ENCODE measurements around the gene RAC2.
"Not testable (repeated sequence)": the region's sequence is repeated elsewhere in the genome, so short reads cannot be mapped to it uniquely, and the experiment has no call there.

The RAC2 gene

DNA sequence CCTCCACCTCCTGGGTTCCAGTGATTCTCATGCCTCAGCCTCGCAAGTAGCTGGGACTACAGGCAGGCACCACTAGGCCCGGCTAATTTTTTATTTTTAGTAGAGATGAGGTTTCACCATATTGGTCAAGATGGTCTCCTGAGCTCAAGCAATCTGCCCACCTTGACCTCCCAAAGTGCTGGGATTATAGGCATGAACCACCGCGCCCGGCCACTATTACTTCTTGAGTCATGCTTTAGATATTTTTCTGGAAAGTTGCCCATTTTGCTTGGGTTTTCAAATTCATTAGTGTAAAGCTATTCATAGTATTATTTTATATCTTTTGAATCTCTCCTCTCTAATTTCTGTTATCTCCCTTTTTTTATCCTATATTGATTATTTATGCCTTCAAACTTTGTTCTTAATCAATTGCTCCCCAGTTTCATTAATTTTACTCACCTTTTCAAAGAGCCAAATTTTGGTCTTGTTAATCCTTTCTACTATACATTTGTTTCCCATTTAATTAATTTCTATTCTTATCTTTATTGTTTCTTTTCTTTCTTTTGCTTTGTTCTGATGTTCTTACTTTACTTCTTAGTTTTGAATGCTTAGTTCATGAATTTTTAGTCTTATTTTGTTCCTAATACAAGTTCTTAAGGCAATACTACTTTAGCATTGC lies 10.3 kb upstream of the RAC2 start:
- DNase-seq = no peak

DNA sequence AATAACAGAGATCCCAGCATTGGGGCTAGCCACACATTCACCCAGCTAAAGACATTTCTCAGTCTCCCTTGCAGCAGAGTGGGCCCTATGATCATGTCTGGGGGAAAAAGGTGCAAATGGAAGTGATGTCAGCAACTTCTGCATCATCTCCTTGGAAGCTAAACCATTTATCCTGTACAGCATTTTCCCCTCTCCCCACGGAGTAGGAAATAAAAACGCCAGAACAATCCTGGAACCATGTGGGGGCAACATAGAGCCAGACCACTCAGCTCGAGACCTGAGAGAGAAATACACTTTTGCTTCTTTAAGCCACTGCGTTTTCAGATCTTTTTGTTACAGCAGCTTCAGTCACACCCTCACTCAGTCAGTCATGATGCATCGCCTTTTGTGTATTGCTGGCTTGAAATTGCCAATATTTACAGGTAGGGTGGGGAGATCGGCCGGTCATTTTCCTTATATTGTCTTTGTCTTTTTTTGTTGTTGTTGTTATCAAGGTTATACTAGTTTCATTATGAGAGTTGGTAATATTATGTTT lies 9.1 kb upstream of the RAC2 start:
- no peak for DNase-seq

DNA sequence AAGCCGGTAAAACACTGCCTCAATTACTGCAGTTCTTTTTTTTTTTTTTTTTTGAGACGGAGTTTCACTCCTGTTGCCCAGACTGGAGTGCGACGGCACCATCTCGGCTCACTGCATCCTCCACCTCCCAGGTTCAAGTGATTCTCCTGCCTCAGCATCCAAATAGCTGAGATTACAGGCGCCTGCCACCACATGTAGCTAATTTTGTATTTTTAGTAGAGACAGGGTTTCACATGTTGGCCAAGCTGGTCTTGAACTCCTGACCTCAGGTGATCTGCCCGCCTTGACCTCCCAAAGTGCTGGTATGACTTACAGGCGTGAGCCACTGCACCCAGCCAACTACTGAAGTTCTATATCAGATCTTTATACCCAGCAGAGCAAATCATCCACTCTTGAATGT lies 7.8 kb upstream of the RAC2 start:
- DNase-seq = not testable (repeated sequence)

DNA sequence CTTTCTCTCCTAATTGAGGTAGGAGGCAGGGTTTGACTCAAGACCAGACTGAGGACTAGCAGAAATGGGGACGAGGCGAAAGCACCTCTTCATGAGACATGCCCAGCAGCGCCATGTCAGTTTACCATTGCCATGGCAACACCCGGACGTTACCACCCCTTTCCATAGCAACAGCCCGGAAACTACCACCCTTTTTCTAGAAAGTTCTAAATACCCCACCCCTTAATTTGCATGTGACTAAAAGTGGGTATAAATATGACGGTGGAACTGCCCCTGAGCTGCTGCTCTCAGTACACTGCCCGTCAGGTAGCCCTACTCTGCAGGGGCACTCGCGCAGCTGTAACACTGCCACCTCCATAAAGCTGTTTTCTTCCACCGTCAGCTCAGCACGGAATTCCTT lies 5.9 kb upstream of the RAC2 start:
- no peak for DNase-seq

DNA sequence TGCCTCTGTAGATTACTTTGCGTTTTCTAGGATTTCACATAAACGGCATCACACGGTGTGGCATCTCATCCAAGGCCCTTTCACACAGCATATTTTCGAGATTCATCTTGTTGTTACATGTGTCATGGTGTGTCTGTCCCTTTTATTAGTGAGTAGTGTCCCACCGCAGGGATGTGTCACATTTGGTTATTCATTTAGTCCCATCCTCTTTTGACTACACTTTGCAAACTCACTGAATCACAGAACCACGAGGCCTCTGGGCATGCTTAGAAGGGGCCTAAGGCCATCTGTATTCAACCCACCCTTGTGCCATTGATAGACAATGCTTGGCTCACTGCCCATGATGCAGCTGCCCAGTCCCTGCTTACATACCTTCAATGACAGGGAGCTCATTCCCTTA lies 4.2 kb upstream of the RAC2 start:
- no peak for DNase-seq

DNA sequence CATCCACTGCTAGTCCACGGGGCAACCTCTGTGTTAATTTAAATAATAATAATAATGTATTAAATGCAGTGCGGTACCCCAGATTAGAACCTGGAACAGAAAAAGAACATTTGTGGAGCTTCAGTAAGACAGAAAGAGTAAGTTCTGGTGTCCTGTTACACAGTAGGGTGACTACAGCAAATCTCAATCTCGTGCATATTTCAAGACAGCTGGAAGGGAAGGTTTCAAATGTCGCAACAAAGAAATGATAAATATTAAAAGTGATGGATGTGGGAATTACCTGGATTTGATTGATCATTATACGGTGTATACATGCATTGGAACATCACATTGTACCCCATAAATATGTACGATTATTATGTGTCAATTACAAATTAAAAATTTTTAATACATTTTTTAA lies 1.7 kb upstream of the RAC2 start:
- no peak for DNase-seq

DNA sequence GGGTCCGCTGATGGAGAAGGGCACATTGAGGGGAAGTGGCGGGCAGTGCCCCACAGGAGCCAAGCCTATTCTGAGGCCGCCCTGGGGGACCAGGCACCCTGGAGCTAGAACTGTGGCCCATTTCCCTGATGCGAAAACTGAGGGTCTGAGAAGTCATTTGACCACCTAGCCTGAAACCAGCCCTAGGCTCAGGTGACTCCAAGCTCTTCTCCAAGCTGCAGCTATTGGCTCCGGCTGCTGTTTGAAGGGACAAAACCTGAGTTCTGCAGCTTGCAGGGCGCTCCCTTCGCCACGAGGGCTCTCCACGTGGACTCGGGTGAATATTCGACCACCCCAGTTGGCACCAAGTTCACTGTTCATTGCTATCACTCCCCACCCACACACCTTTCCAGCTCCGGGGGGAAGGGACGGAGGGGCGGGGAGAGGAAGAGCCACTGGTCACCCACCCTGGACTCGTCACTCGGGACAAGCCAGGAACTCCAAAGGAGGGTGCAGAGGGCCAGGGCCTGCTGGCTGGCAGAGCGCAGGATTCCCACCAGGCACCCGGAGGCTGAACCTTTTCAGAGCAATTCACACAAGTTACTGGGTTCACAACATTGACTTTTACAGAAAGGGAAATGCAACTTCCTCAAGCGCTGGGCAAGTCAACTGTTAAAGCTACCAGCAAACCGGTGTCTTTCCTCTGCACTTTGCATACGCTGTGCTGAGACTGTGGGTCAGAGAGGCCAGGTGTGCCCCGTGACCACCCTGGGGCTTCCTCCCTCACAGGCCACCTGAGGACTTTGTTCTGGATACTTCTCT lies 1.1 kb upstream of the RAC2 start:
- DNase-seq = no peak

DNA sequence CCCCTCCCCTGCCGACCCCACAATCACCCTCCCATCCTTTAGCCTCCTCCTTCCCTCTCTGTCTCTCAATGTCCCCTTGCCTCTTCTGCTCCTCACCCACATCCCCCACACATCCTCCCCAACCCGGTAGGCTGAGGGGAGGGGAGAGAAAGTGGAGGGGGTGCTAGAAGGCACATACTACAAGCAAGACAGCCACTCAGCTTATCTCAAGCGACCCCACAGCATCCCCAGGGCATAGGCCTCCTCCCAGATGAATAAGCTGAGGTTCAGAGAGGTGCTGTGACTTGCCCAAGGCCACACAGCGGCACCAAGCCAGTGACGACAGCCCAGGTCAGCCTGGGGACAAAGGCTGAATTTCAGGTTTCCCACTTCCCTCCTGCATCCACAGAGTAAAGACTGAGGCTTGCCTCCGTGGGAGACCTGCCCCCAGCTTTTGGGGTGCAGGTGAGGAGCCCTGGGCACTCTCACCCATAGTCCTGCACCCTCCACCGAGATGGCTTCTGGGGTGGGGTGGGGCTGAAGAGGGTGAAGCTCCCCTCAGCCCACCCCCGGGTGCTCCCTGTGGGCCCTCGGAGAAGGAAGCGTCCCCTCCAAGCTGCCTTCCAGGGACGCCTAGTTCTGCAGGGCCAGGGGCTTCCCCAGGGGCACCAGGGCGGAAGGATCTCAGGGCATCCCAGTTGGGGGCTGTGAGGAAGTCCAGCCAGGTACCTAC lies 511 bp downstream of the RAC2 start:
- no peak for DNase-seq

DNA sequence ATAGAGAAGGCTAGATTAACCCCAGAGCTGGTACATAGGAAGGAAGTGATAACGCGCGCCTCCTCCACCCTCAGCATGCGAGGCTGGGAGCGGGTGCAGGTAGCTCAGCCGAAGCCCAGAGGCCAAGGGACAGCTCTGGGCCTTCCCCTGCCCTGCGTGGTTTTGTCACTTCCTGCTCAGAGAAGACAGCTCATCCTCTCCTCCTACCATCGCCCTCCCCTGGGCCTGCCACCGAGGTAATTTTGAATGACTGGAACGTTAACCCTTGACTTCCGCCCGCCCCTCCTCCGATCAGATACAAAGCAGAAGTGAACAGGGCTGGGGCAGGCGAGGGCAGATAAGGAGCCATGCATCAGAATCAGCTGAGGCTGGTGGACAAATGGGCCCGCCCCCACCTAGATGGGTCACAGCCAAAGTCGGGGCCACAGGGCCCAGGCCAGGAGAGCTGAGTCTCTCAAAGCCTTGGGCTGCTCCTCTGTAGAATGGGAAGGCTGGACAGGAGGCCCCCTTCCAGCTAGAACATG lies 1.6 kb downstream of the RAC2 start:
- DNase-seq = peak; percentile 82 to 95

DNA sequence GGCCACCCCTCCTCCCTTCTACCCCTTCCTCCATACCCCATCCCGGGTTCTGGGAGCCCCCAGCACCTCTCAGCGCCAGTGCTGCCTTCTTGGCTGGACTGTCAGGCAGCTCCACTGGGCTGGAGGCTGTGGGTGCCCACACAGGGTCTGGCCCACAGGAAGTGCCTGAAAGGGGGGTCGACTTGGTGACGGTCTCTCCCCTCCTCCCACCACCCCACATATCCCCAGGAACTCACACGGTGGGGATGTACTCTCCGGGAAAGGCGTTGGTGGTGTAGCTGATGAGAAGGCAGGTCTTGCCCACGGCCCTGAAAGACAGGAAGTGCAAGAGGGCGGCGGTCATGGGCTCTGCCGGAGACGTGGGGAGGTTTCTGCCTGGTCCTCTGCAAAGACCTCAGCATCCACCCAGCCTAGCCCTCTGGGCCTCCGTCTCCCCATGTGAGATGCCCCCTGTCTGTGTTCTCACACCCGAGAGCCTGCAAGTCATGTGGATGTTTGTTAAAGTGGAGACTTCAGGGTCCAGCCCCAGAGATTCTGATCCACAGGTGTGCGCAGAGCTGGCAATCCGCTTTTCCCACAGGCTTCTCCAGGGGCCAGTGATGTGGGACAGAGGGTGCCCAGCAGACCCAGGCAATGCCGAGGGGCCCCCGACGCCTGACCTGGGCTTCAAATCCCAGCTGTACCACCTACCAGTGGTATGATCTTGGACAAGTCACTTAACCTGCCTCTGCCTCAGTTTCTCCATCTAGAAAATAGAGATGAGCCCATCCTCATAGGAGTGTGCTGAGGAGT lies 2.5 kb downstream of the RAC2 start:
- no peak for DNase-seq

DNA sequence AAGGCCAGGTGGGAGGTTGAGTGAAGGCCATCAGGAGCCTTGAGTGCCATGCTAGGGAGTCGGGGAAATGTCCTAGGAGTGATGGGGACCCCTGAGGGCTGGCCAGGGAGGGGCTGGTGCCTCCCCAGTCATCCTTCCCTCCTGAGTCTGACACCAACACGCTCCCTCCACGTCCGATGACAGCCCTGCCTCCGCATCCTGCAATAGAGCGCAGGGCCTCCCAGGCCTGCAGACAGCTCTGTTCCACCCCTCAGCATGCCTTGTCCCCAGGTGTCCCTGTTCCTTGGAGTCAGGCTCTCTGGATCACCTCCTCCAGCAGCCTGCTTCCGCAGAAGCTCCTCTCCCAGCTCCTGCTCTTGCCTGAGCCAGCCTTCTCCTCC lies 3.1 kb downstream of the RAC2 start:
- DNase-seq = no peak

DNA sequence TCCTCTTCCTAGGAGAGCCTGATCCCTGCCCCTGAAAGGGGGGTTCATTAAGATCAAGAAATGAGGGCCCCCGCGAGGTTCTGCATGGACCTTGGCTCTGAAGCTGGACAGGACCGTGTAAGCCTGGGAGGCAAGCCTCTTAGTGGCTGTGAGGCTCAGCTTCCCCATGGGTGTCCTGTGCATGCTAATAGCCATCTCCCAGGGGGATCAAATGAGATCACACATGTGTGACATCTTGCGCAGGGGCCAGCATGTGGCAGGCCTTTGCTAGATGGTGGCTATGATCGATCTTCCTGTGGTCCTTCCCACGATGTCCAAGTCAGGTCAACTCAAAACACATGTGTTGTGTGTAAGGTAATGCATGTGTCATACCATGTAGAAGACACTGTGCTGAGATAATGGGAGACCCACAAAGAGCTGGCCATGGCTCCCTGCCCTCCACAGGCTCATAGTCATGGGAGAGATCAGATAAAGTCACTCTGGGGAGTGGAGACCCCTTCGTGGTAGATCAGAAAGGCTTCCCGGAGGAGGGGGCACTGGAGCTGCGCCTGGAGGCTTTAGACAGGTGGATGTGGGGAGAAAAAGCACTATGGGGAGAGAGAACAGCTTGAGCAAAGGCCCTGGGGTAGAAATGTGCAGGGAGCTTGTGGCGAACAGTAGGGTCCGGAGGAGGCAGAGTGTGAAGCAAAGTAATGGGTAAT lies 3.7 kb downstream of the RAC2 start:
- no peak for DNase-seq

DNA sequence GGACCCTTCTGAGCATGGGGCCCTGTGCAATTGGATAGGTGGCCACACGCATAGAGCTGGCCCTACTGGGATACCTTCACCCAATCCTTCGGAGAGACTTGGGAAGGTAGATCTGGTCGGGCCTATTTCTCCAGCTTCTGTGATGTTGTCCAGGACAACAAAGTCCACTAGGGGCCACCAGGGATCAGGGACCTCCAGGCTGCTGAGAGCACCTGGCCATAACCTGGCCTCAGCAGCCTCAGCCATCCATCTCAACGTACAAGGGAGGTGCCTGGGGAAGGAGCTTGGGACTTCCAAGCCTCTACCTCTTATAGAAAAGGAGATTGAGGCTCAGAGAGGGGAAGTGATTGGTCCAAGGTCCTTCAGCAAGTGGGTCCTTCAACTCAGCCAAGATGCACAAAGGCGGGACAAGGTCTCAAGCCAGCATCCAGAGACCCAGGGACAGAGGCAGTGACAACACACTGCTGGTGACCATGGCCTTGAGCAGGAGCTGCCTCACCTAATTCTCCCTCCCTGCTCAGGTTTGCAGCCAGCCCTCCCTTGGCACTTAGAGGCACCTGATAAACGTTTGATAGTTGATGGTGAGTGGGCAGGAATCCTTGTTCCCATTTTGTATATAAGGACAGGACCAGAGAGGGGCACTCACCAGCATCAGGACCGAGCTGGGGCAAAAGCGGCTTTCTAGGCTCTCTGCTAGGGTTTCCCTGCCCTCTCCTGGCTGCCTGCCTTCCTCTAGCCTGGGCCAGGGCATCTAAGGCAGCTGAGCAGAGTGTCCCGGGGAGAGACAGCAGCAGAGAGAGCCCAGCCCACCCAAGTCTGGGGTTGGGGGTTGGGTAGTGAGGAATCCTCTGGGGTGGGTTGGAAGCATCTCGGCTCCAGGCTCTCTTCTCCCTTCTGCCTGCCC lies 4.5 kb downstream of the RAC2 start:
- no peak for DNase-seq

DNA sequence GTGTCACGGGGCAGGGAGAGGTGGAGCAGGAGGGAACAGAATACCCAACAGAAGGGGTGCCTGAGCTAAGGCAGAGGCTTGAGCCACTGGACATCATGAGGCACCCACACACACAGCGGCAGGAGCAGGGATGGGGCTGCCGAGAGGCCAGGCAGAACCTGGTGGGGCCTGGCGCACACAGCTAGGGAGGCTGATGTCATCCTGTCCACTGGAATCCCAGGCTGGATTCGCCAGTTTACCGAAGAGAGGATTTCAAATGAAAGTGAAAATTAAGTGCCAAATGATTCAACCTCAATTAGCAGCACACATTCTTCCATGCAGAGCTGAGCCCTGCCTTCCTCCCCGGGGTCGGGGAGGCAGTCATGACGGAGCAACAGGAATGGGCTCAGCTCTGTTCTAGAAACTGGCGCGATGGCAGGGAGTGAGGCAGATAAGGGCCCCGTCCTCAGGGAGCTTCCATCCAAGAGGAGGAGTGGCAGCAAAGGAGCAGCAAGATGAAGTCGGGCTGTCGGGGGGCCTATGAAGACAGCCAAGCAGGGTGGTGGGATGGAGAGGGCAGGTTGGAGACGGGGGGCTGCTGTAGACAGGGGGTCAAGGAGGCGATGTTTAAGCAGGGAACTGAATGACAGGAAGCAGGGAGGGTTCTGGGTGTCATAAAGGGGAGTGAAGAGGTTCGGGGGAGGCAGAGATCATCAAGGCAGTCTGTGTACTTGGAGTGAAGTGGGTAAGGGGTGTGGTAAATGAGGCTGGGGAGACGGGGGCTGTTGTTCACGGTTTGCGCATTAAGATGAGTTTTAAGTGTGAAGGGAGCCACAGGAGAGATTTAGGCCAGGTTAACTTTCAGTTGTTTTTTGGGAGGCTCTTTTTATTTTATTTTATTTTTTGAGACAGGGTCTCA lies 6.4 kb downstream of the RAC2 start:
- DNase-seq = no peak

DNA sequence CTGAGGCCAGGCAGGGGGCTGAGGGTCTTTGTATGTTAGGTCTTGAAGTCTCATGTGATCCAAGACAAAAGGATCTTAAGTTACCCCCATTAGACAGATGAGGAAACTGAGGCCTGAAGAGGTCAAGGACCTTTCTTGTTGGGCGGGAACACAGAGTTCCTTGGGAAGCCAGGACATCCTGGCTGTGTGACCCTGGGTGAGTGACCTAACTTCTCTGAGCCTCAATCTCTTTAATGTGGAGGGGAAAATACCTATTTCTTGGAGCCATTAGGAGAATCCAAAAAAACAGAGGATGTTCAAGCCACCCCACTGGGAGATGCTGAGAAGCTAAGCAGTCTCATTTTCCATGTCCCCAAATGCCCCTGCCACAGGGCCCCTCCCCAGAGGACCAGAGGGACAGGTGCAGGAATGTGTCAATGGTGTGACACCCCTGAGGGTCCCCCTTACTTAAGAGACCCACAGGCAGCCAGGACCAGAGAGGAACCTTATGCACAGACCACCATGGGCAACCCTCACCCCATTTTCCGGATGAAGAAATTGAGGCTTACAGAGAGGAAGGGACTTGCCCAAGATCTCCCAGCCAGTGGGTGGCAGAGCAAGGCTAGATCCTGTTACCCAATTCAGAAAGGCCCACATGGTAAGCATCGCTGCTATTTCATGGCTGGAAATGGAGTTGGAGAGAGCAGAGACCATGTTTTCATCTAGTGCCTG lies 8.0 kb downstream of the RAC2 start:
- DNase-seq = no peak

DNA sequence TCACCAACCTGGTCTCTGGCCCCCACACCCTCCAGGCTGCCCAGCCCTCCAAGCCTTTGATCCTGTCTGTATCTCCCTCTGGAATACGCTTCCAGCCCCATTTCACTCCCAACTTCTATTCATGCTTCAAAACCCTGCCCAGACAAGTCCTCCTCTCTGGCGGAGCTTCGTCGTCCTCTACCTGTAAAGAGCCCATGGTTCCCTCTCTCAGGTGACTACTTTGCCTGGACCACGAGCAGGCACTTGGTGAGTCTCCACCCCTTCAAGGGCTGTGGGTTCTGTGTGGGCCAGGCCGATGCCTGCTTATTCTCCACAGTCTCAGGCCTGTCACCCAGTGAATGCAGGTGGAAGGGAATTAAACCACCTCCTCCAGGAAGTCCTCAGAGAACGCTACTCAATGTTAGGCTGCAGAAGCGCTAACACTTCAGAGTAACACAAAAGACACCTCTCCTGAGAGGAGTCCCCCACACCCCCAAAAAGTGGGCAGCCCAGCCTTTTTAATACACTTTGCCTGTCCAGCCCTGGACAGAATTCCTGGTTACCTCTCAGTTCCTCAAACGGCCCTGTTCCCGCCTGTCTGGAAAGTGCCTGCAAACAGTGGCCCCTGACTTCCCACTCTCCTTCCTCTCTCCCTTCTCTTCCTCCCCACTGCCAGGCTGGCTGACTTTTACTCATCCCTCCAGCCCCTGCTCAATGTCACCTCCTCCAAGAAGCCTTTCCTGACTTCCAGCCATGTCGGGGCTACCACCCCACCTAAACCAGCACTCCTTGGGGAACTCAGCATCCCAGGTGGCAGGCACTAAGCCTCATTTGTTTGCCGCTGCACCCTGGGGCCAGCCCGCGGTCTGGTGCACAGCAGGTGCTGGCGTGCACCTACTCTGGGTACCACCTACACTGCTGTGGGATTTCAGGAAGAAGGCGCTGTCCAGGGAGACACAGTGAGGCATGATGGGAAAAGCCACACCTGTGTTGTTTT lies 9.0 kb downstream of the RAC2 start:
- DNase-seq = no peak

DNA sequence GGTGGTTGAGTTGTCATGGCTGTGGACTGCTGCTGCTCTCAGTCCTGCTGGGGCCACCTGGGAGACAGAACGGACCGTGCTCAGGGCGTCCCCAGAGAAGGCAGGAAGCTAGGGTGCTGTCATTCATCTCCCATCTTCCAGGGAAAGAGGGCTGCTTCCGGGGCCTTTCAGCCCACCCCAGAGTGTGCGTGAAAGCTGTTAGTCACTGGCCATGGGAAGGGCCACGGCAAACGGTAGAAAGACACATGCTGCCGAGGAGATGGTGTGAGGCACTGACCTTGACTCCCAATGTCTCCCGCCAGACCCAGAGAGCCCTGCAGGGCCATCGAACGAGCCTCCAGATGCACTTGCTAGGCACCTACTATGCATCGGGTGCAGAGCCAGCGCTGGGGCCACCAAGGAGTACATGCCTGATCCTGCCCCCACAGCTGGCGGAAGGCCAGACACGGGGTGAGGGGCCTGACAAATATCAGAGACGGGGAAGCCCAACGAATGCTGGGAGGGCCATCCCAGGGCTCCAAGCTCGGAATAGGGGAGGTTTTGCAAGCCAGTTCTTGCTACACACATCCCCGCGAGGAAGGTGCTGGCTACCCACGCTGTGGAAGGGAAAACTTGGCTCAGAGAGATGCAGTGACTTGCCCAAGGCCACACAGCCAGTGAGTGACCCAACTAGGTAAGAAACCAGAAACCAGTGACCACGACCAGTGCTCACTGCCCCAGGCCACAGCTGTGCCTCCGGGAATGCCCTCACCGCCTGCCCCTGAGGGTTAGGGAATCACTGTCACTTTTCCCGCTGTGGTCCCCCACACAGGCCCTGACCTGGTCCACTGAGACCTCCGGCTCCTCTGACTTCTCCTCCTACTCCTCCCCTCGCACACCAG lies 10.1 kb downstream of the RAC2 start:
- no peak for DNase-seq
